ENCODE measurements around the gene SLC25A25.
"Not testable (repeated sequence)": the region's sequence is repeated elsewhere in the genome, so short reads cannot be mapped to it uniquely, and the experiment has no call there.

SLC25A25 gene

DNA sequence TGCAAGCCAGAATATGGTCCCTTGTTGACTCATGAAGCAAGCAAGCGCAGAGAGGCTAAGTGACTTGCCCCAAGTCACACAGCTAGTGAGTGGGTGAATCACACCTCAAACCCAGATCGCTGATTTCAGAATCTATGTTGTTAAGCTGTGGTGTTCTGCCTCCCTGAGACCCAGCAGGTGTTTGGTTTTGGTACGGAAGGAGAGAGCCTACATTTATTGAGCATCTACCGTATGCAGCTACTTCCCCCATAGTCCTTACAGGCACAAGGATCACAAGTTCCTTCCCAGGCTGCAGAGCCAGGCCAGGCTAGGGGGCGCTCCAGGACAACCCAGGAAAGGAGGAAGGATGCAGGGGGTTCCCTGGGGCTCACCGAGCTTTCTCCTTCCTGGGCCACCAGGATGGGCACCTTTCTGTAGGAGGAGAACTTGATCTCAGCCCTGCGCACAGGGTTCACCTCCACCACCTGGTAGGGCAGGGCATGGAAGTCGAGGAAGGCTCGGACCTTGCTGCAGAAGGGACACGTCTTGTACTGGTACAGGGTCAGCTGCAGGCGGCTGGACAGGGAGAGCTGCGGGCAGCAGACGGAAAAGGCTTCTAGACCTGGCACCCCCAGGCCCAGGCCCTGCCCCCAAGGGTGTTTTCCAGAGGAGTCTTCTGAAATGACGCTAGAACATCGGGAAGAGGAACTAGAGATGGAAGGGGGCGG, 57.0 kb downstream of the SLC25A25 start:
- peak; percentile 61 to 77 for DNase-seq

DNA sequence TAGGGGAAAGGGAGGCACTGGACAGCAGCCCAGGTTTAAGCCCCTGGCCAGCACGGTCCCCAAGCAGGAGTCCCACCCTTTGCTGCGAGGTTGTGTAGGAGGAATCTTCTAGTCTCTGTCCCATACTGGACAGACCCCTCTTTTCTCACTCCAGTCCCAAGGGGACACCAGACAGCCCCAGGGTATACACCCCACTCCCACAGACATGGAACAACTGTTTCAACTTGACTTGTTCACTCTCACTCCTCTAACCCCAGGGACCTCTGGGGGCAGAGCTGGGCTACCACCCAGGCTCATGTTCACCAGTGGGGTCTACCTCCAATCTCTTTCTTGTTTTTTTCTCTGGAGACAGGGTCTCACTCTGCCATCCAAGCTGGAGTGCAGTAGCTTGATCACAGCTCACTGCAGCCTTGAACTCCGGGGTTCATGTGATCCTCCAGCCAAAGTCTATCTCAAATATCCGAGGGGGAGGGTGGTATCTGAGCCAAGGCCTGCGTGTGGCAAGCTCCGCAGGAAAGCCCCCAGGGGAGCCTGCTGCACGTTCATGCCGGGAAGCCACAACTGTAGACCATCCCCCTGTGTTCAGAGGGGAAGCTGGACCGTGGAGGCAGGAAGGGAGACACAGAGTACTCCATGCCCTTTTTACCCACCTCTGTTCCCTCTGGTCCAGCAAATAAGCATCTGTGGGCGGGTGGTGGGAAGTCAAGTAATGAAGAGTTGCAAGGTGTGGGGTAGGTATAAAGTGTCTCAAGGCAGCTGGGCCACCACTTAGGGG, 57.7 kb downstream of the SLC25A25 start:
- no peak for DNase-seq

DNA sequence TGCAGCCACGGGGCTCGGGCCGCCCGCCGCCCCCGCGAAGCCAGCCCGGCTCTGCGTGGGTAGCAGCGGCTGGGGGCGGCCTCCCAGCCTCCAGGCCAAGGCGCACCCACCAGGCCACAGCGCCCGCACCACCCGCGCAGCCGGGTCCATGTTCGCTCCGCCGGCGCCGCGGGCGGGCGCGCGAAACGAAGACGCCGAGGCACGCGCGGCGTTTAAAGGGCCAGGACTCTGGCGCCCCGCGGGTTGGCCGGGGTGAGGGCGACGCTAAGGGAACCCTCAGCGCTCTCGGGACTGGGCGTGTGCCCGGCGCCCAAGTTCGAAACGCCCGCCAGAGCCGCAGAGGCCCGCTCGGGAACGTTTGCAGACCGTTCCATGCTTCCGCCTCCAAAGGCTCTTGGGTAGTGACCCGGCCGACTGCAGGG, 59.5 kb downstream of the SLC25A25 start, which contains the start of gene PTGES2:
Gene PTGES2 (minus strand): TSS at position 162 of the 422 bp plus-strand sequence. CDS start 12 bp downstream, at position 150.
- peak; percentile 84 to 88 for DNase-seq

DNA sequence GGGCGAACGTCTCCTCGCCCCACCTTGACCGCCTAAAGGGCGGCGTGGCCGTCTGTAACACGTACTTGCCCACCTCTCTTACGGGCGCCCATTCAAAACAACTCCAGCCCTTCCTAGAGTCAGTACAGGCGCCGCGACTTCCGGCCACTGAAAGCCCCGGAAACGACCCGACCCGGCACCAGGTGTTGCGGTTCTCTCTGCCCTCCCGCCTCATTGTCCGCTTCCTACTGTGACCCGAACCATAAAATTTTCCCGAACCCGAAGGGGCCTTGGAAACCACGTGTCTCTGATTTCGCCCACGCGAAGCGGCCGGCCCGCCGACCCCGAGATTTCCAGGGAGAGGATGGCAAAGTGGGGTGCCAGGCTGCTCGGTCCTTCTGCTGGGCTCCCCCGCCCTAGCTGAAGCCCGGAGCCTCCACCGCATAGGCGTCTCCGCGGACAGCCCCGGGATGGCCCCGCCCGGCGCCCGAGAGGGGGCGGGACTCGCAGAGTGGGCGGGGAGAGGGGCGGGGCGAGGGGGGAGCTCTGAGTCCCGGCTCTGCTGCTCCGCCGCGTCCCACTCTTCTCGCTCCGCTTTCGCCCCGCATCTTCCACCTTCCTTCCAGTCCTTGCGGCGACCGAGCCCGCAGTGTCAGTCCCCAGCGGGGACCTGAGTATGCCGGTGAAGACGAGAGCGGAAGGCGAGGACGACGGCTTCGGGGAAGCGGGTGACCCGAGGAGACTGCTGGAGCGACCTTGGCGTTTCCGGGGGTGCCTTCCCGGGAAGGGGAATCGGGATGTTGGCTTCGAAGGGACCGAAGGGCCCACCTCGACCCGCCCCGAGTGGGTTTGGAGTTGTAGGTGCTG, 60.2 kb downstream of the SLC25A25 start:
- peak; percentile 80 to 87 for DNase-seq

- no peak for DNase-seq
These were observed 61.0 kb downstream of the SLC25A25 start for GRCh38 chr9:128128836-128129590.

- not testable (repeated sequence) for DNase-seq
These were observed 62.1 kb downstream of the SLC25A25 start for GRCh38 chr9:128129976-128130590.

DNA sequence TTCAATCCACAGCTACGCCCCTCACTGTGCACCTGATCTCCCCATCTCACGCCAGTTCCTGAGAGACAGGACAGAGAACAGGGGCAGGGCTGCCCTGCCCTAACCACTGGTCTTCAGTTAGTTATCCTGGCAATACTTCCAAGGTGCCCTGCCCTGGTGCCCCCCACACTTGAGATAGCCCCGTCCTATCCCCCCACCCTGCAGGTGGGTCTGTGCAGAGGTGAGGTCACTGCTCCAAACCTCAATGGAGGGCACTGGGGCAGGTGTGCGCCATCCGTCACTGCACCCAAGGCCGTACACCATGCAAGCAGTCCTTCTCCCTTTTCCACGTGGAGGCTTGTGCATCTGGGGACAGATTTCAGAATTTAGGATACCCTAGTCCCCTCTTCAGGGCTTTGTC, 62.6 kb downstream of the SLC25A25 start:
- not testable (repeated sequence) for DNase-seq

DNA sequence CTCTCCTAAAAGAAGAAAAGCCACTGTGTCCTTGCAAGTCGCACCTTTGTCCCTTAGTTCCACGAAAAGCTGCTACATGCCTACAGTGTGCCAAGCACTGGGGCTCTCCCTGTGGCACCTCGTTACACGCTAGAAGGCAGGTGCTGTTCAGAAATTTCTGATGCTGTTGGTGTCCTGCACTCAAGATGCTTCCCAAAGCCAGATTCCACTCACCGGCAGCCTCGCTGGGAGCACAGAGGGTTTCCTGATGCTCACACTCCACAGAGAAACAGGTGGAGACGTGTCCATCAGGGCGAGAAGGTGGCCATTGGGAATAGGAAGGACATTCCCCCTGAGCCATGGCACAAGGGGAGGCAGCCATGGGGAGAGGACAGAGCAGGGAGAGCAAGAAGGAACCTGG, 63.3 kb downstream of the SLC25A25 start:
- DNase-seq: not testable (repeated sequence)

DNA sequence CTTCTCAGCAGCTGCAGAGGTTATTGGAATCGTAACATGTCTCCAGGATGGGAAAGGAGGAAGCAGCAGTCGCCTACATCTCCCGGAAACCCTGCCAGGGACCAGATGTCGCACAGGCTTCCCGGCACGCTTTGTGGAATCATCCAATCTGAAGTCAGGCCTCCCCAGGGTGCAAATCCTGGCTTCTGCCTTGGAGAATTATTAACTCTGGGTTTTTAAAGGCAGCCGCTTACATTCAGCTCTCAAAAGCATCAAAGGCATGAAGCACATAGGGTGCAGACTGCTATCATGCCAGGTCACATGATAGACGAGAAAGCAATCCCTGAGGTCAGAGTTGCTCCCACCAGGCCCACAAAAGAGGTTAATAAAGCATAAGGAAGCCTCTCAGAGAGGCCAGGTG, 64.1 kb downstream of the SLC25A25 start:
- peak in 1 of 2 donors; percentile 8 for DNase-seq

DNA sequence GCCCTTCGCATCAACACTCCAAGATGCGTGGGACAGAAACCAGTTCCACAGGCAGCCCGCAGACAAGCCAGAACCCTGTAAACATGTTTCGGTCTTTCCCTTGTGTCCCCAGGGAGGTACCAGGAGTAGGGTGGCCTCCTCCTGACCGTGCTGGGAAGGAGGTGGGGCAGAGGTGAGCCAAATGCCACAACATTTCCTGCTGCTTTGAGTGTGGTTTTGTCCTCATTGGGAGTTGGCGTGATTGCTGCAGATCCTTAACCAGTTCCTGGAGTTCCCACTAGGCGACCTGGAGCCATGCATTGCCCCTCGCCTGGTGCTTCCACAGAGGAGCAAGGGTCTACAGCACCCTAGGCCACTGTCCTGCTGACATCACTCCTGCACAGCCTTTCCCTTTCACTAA, 67.5 kb downstream of the SLC25A25 start:
- DNase-seq: not testable (repeated sequence)

DNA sequence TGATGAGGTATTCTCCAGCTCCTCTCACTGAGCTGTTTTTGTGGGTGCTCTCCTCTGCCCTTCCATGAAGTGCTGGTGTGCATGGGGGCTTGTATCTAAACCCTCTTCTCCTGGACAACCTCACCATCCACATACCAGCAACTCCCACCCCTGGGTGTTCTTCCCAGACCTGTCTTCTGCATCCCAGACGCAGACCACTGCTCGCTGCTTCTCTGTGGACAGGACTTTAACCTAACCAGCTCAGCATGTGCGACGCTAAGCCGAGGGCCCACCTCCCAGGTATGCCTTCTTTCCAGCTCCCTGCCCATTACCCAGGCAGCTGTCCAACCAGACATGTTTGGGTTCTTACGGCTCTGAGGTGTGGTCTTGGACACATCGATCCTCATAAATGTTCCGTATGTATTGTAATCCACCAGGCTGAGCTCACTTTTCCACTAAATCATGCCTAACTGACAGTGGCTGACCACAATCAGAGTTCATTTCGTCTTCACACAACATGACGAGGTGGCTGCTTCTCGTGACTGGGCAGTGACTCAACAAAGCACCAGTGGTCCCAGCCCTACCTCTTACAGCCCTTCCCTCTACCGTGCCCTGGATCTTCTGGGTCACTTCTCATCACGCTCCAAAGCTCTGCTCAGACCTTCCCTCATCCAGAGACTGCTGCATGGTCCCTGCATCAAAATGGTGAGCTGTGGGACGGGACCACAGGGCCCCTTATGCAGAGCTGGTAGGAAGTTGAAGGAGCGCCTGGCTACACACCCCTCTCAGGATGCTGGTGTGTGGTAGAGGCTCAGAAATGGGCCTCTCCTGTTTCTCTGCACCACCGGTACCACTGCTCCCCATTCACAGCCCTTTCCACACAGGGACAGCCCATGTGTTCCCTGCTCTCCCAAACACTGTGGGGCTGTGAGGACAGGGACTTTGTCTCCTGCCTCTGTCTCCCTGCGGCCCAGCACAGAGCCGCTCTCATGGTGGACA, 69.1 kb downstream of the SLC25A25 start:
- DNase-seq: no peak

DNA sequence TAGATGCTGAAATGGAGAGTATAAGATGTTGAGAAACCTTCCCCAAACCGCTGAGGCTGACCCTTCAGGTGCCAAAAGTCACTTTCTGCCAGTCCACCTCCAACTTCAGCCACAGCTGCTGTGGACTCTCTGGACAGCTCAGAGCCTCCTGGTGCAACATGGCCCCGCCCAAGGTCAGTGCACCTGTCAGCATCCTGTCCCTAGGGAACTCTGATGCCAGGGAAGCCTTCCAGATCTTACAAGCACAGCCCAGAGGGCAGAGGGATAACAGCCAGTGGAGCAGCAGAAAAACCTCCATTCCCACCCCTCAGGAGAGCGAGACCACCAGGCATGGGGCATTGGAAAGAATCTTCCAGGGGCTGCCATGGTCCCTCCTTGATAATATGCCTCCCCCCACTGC, 70.0 kb downstream of the SLC25A25 start:
- DNase-seq: no peak

- no peak for DNase-seq
These were observed 71.6 kb downstream of the SLC25A25 start for GRCh38 chr9:128139621-128140020.

DNA sequence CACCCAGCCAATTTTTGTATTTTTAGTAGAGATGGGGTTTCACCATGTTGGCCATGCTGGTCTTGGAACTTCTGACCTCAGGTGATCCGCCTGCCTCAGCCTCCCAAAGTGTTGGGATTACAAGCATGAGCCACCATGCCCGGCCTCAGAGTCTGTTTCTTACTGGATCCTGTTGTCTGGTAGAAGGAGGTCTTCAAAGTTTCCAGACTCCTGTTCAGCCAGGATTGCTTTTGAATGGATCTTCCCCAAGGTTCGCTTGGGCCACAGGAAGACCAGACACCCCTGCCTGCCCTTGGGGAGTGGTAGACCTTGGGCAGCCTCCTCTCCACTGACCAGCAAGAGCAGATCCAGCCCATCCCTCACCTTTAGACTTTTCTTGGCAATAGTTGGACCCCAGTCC, 73.6 kb downstream of the SLC25A25 start:
- no peak for DNase-seq

- DNase-seq: no peak
These were observed 74.0 kb downstream of the SLC25A25 start for GRCh38 chr9:128142061-128142460.

GRCh38 chr9:128142596-128142995, 74.6 kb downstream of the SLC25A25 start:
- DNase-seq: no peak

DNA sequence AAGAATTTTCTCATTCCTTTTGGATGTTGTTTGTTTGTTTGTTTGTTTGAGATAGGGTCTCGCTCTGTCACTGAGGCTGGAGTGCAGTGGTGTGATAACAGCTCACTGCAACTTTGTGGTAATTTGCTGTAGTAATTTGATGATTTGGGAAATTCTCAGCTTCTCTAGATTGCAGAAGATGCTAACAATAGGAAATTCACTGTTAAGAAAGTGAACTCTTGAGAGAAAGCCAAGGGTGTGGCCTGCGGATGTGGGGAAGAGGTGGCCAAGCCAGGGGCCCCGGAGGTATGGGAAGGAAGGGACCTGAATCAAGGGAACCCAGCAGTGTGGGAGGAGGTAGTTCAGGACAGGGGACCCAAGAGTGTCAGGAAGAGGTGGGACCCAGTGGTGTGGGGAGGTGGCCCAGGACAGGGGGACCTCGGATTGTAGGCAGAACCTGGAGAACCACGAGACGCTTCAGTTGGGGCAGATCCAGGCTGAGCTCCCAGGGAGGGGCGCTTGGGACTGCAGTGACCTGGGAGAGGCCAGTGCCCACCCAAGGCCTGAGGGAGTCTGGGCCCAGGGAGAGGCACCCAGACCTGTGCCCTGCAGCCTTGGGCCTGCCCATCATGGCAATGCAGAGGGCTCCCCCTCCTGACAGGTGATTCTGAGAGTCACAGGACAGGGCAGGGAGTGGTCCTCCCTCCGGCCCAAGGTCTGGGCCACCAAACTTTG, 75.7 kb downstream of the SLC25A25 start:
- DNase-seq: peak in 1 of 2 donors; percentile 9

GRCh38 chr9:128144239-128145181, 76.5 kb downstream of the SLC25A25 start:
- DNase-seq: no peak

- DNase-seq: no peak
These were observed 77.5 kb downstream of the SLC25A25 start for GRCh38 chr9:128145536-128145935.
